Heart left ventricle (tissue), 13 donors: ENCODE results near the gene DHODH.

ENCODE experiments used
- POLR2A ChIP-seq, 2 donors: fragments of 450-650 bp; IDR thresholded peaks; one replicate each; pipeline ENCODE4 v1.6.1; 2017; ENCODE audit warnings: antibody characterized with exemption in 2 of 2, mild to moderate bottlenecking in 2 of 2, moderate library complexity in 2 of 2
- TF ChIP-seq, protein P1 (sequence below), 12 donors: fragments of 200-600 bp; sonication (generic) in 4 of 12; IDR thresholded peaks; one replicate each; pipeline versions ENCODE4 v1.5.0 to v1.8.0; 2018 to 2022; ENCODE audit warnings: antibody characterized with exemption in 12 of 12, mild to moderate bottlenecking in 5 of 12
- donor health status: ischemic (EF 13 %, LVEDD 7.1; RV severe dilation, severe dysfunction).
- donor health status: DM: no; HTN: yes; CAD: no.
- donor health status: DM: no; HTN: no; CAD: no.
- donor health status: ischemic (EF 25% LVEDD 6.9; RV normal size, moderate dysfunction).
- donor health status: ischemic (EF 25% LVEDD 5.7; RV mildly dilated, moderate dysfunction).
- donor health status: ischemic (EF 35%, LVEDD 5.7; RV mildly dilated, moderate dysfunction).
- donor health status: nonischemic (EF 11% LVEDD 7.7; RV severe dilation, severe dysfunction).
- donor health status: DM: yes; HTN: yes; CAD: no.
- donor health status: PGD.
- donor health status: ischemic (EF 29% LVEDD 5.4; RV normal size, mild dysfunction).
- donor health status: nonischemic (EF 23%, LVEDD 6.1; RV moderate dilation, normal function).

DNA sequence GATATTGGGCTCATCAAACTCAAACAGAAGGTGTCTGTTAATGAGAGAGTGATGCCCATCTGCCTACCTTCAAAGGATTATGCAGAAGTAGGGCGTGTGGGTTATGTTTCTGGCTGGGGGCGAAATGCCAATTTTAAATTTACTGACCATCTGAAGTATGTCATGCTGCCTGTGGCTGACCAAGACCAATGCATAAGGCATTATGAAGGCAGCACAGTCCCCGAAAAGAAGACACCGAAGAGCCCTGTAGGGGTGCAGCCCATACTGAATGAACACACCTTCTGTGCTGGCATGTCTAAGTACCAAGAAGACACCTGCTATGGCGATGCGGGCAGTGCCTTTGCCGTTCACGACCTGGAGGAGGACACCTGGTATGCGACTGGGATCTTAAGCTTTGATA lies 51.9 kb downstream of the DHODH start:
- TF ChIP-seq, protein P1, sequence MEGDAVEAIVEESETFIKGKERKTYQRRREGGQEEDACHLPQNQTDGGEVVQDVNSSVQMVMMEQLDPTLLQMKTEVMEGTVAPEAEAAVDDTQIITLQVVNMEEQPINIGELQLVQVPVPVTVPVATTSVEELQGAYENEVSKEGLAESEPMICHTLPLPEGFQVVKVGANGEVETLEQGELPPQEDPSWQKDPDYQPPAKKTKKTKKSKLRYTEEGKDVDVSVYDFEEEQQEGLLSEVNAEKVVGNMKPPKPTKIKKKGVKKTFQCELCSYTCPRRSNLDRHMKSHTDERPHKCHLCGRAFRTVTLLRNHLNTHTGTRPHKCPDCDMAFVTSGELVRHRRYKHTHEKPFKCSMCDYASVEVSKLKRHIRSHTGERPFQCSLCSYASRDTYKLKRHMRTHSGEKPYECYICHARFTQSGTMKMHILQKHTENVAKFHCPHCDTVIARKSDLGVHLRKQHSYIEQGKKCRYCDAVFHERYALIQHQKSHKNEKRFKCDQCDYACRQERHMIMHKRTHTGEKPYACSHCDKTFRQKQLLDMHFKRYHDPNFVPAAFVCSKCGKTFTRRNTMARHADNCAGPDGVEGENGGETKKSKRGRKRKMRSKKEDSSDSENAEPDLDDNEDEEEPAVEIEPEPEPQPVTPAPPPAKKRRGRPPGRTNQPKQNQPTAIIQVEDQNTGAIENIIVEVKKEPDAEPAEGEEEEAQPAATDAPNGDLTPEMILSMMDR (IDR thresholded peaks at IDR 0.05): no peak
- TF ChIP-seq POLR2A (IDR thresholded peaks at IDR 0.05): no peak
